Hematopoietic multipotent progenitor cell treated with erythropoietin and hydrocortisone succinate and interleukin-3 and kit ligand, for 17 days (in vitro differentiated cells): ENCODE measurements around the gene INMT.
"Not testable (repeated sequence)": the region's sequence is repeated elsewhere in the genome, so short reads cannot be mapped to it uniquely, and the experiment has no call there.

ENCODE experiments used
- DNase-seq: peaks from one replicate; pipeline ENCODE4 v3.0.0-alpha.2; 2015; ENCODE audit warnings: low spot score

INMT gene

DNA sequence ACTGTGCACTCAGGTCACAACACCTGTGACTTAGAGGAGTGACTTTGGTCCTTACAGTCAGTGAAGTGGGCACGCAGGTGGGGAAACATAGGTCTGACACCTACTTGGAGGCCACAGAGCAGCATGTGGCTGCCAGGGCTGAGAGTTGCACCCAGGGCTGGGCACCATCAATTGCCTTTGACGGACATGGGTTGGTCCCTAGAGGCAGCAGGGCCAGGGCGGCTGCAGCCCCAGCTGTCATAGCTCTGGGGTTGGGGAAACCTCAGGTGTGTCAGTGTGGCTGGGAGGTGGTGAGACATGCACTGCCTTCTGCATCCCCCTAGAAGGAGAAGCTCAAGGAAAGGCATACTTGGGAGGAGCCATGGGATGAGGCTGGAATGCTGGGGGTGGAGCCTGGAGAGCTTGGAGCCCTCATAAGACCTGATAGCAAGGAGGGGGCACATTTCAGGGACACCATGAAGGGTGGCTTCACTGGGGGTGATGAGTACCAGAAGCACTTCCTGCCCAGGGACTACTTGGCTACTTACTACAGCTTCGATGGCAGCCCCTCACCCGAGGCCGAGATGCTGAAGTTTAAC lies at the start of gene INMT:
Gene INMT (plus strand): TSS at position 440 of the 578 bp plus-strand sequence. CDS start 16 bp downstream, at position 456.
- no peak for DNase-seq

DNA sequence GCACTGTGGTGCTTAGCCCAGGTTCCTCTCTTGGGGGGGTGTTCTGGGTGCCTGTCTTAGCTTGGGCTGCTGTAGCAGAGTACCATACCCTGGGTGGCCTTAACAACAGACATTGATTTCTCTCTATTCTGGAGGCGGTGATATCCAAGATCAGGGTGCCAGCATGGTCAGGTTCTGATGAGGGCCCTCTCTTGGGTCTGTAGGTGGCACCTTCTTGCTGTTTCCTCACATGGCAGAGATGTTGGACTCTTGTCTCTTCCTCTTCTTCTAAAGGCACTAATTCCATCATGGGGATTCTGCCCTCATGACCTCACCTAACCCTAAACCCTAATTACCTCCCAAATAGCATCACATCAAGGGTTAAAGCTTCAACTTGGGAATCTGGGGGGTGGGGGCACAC lies 49.7 kb upstream of the INMT start:
- no peak for DNase-seq

DNA sequence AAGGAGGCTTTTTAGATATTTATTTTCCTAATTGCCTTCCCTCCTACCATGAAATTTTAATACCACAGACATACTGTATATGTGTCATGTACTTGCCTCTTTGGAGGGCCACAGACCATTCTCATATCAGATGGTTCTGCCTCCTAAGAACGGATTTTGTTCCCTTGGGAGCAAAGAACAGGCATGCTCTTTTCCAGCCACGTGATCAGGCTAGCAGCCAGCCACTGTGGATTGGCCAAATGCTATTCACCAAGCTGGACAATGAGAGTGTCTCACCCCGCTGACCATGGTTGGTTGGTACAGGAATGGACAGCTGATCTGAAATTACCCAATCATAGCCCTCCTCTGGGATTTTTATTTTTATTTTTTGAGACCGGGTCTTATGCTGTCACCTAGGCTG lies 48.2 kb upstream of the INMT start:
- no peak for DNase-seq

DNA sequence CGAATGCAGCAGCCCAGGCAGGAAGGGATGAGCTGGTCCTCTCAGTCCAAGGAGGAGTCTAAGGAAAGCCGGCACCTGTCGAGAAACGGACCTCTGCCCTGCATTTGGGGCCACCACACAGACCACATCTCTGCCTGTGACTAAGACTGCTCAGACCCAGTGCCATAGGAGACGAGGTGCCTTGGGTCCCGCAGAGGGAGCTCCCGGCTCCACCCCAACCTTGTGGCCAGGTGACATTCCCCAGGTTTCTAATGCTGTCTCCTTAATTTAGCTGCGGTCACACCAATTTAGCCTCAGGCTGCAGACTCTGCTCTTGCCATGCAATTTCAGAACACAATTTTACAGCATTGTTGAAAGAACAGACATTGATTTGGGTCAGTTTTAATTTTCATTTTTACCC lies 46.9 kb upstream of the INMT start:
- no peak for DNase-seq

DNA sequence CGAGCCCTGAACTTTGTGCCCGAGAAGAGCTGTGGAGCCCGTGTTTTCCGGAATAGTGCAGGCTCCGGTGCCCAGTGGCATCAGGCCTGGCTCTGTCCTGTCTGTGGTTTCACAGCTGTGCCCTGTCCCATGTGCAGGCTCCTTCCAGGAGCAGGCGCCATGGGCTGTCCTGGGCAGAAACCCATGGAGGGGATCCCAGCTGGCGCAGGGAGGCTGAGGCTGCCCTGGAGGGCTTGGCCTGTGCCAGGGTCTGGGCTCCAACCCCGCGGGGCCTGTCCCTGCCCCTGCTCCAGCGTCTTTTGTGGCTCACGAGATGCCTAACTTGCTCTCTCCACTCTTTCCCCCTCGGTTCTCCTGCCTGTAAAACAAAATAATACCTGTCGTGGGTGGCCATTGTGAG lies 46.3 kb upstream of the INMT start:
- DNase-seq, result no peak

DNA sequence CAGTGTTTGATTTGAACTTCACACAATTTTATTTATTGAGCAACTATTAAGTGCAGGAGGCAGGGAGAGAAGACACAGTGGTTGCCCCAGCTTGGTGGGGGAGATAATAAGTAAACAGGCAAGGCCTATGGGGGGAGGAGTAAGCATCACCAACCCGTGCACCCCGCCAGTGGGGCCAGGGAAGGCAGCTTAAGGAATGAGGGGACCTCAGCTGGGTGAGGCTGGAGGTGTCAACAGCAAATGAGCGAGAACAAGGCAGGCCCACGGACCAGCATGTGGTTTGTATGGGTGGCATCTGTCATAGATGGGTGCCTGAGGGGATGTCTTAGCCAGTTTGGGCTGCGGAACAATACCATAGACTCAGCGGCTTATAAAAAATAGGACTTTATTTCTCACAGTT lies 45.6 kb upstream of the INMT start:
- no peak for DNase-seq

DNA sequence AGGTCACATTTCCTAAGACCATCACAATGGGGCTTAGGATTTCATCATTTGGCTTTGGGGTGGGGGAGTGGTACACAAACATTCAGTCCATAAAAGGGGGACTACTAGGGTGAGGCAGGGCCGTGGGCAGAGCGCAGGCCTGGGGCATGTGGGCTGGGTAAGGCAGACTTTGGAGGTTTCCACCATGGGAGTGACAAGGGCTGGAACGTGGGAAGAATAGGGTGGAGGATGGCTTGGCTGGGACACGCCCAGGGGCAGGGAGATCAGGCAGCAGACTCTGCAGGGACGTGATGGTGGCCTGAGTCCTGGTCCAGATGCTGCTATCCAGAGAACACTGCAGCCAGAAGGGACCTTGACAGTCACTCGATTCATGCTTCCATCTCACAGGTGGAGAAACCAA lies 45.0 kb upstream of the INMT start:
- DNase-seq, result no peak

DNA sequence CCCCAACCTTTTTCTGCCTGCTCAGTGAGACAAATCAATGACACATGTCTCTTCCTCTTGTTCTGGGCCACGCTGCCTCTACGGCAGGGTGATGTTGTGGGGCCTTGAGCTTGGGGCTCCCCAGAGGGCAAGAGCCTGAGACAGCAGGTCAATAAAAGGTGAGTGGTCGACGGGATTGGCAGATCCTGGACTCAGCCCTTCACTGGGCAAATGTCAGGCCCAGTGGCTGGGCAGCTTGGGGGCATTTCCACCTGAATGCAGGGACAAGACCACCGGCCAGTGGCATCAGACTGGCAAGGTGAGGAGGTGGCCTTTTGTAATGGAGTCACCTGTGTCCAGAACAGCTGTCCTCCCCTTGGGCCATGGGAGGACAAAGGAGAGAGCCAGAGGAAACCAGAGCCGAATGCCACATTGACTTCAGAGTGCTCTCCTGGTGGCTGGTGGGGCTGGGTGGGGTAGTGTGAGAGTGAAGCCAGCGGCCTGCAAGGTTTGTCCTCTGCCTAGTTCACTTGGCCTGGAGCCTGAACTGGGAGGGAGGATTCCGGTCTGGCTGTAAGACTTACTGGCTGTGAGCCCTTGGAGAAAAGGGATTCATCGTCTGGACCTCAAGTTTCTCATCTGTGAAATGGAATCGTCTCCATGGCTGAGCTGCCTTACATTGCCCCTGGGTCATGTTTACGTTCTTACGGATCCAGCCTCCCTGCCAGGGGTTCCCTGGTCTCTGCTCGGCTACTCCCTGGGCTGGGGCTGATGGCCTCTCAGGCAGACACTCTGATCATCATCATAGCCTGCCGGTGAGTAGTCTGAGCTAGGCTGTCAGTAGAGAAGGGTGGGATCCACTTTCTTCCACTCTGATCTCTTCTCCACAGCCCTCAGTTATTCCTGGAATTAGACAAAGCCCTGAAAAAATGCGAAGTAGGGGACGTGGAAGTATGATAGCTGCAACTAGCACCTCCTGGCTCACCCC lies 44.3 kb upstream of the INMT start:
- DNase-seq, result no peak

DNA sequence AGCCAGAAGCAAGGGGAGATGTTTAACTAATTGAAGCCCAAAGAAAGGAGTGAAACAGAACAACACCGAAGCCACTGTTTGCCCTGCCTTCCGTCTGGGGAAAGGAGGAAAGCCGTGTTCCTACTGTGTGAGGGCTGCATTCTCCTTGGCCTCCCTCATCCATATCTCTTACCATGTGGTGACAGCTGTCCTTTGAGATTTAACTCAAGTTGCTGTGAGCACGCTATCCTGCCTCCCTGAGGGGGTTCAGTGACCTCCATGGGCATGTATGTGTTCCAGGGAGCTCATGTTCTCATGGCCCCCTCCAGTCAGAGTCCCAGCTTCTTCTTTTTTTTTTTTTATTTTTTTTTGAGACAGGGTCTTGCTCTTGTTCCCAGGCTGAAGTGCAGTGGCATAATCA lies 43.5 kb upstream of the INMT start:
- no peak for DNase-seq

DNA sequence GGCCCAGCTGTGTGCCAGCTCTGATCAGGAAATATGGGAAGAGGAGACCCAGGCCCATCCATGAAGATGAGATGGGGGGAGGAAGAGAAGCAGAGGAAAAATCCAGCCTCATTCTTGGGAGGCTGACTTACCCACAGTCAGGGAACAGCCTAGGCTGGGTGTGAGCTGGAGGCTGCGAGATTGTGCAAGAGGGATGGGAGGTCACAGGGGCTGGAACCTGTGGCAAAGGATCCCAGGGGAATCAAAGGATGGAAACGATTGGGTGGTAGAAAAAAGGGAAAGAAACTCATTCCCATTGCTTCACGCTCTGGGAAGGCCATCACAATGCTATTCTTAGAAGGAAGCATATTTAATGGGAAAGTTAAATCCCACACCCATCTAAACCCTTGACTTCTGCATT lies 43.0 kb upstream of the INMT start:
- DNase-seq, result no peak

DNA sequence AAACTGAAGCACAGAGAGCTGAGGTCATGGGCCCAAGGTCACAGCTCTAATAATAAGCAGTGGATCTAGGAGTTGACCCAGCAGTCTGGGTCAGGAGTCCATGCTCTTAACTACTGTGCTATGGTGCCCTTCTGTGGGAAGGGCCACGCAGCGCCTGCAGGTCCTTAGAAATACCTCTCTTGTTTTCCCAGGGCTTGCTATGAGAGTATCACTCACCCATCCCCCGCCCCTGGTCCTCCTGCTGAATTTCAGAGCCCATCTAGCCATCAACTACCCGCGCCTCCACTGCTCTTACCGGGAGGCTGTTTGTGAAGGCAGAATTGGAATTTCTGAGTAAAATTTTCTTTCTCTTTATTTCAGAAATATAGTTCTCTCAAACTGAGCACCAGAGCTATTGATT lies 42.4 kb upstream of the INMT start:
- no peak for DNase-seq

DNA sequence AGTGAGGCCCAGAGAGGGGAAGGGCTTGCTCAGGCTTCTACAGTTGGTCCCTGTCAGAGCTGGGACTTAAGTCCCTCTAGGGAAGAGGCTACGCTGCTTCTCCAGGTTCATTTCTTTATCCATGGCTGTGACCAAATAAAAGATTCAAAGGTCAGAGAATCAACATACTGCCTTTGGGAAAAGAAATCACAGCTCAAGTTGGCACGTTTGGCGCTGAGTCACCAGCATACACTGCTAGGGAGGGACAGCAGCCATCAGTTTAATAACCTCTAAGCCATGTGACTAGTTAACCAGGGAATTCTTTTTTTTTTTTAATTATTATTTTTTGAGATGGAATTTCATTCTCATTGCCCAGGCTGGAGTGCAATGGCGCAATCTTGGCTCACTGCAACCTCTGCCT lies 41.3 kb upstream of the INMT start:
- no peak for DNase-seq

DNA sequence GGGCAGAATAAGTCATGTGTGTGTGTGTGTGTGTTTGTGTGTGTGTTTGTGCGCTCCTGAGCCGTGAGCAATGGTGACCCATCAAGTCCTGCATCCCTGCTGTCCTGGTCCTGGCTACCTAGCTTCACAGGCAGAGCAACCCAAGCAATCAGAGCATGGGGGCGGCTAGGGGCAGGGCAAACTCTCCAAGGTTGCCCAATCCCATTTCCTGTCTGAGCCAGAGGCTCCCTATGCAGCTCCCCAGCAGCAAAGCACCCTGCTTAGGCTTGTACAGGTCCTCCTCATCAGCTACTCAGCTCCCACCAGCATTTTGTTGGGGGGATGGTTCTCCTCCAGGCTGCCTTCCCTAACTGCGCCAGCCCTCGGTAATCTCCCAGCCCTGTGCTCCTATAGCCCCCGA lies 38.5 kb upstream of the INMT start:
- DNase-seq, result no peak

DNA sequence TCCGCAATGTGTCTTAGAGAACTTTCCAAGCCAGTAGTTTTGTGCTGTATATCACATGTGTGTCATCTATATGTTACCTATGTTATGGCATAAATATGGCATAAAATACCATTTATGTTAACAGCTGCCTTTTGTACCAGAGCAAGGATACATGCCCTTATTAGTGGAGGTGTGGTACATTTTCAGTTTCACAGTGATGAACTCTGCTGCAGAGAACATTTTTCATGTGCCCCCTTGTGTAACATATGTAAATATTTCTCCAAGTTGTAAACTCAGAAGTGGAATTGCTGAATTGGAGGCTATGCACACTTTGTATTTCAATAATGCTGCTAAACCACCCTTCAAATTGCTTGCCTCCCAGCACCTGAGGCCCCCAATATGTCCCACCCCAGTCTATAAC lies 37.8 kb upstream of the INMT start:
- DNase-seq, result no peak

DNA sequence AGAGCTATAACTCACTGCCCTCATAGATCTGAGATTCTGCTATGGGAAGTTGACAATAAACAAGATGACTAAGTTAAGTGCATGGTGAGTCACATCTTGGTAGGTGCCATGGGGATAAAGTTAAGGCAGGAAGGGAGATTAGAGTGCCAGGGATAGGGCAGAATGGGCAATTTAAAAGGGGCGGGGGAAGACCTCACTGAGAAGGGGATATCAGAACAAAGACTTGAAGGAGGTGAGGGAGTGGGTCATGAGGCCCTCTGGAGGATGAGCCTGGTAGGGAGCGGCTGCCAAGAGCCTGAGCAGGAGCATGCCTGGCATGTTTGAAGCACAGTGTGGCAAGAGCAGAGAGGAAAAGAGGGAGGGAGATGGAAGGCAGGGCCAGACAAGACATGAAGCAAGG lies 34.8 kb upstream of the INMT start:
- no peak for DNase-seq

DNA sequence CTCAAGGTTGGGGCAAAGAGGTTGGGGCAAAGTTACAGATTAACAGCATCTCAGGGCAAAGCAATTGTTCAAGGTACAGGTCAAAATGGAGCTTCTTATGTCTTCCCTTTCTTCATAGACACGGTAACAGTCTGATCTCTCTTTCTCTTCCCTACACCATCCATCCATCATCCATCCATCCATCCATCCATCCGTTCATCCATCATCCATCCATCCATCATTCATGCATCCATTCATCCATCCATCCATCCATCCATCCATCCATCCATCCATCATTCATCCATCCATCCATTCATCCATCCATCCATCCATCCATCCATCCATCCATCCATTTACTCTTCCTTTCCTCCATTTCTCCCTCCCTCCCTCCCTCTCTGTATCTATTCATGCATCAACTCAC lies 32.5 kb upstream of the INMT start:
- DNase-seq, result not testable (repeated sequence)

DNA sequence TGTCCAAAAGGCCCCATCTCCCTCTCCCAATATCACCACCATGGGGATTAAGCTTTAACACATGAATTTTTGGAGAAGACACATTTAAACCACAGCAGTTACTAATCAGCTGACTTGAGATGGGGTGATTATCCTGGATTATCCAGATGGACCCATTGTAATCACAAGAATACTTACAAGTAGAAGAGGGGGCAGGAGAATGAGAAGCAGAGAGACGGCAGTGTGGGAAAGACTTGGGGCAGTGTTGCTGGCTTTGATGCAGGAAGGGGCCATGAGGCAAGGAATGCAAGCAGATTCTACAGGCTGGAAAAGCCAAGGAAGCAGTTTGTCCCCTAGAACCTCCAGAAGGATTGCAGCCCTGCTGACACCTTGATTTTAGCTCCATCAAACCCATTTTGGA lies 30.7 kb upstream of the INMT start:
- no peak for DNase-seq

DNA sequence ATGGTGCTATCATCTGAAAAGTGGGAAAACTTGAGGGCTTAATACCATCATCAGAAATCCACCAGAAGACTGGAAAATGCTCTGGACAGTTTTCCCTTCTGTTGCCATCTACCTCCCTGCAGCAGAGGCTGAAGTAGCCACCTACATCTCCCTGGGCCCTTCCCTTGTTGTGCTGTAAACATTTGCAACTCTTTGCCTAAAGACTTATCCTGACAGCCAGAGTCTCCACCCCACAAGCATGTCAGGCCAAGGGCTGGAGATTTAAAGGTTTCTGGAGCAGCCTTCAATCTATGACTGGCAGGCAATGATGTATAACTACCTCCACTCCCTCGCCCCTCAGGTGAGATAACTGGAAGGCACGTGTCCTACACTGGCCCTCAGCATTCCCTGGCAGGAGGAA lies 29.7 kb upstream of the INMT start:
- DNase-seq, result no peak

DNA sequence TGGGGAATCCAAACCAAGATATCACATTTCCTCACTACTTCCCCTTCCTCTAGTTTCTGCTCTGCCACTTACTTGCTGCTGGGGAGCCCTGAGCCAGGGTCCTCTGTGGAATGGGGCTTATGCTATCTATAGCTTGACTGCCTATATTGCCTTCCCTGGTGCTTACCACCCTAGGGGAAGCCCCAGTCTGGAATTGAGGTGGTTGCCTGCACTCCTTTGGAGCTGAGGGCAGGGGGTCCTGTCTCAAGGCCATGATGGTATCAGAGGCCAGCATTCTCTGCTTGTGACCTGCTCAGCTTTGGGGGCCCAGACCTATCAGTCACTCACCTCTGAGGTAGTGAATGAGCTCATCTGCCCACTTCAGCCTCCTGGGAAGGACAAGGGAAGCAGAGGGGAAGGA lies 29.3 kb upstream of the INMT start:
- no peak for DNase-seq

DNA sequence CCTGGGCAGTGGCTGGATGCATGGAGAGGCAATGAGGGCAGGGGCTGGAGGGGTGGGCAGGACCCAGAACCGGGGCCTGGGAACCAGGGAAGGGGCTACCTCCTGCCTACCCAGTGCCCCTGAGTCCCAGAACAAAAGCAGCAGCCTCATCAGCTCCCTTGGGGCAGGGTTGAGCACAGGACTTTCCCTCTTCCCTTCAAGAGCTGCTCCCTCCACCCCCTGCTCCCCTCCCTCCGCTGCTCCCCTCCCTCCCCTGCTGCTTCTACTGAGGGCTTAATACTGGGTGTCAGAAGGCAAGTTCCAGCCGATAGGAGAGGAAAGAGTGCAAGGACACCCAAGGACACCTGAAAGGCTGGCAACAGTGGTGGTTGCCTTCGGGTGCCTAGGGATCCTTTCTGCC lies 28.2 kb upstream of the INMT start:
- no peak for DNase-seq

DNA sequence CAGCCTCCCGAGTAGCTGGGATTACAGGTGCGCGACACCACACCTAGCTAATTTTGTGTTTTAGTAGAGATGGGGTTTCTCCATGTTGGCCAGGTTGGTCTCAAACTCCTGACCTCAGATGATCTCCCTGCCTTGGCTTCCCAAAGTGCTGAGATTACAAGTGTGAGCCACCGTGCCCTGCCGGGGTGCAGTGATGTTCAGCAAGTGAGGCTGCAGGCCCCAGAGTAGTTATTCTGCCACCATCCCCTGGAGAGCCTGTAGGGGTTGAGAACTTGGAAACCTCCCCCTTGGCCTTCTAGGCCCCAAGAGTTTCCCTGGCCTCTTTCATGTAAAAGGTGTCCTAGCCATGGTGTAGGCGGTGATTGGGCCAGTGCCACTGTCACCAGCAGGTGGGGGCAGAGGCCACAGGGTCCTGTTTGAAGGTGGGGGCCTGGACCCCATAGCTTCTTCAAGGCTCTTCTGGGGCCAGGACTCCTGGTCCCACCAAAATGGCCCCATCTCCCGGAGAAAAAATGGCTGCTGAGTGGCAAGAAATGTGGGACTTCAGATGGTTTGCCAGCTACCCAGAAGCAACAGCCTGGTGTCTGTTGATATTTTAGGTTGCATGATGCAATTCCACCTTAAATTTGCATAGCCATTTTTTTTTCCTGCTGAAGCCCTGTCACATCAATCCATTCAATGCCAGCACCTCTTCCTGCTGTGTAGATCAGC lies 25.5 kb upstream of the INMT start:
- no peak for DNase-seq

DNA sequence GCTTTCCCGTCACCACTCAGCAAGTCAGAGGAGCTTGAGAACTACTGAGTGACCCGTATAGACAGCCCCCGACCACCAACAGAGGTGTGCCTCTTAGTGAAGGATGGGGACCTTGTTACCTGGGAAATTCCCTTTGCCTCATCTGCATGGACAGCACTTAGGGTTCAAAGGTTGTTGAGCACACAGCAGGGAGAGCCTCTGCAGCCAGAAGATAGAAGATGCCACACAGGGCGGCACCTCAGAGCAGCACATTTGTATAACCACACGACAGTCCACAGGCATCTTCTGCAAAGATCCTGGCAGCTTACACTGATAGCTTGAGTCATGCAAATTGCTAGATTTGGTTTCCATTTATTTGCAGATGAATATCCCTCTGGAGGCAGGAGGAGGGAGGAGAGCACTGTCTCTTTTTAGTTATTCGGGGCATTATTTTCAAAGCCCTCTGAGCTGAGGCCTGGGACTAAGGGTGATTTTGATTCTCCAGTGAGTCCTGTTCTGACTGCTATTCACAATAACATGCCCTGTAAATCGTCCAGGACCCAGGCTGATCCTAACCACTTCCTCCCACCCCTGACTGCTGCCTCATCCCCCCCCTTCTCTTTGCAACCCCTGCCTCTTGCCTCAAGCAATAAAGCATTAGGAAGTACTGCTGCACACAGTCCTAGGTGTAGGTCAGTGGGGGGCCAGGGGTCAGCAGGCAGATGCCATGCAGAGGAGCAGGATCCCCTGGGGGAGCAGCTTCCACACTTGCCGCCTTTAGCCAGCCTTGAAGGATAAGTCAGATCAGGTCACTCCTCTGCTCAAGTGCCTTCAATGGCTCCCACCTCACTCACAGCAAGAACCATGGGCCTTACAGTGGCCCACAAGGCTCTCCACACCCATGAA lies 24.6 kb upstream of the INMT start:
- DNase-seq, result no peak
